ENCODE data around the gene RMRP.

The RMRP gene

GRCh38 chr9:35690614-35691333 lies 33.0 kb upstream of the RMRP start:
- TF ChIP-seq GATA3 (IDR thresholded peaks at IDR 0.05; ENCODE audit: low read depth, low read length) (no peak), GATA2 (IDR thresholded peaks at IDR 0.05; ENCODE audit: low read depth, low read length) (no peak)

GRCh38 chr9:35690294-35690613 lies 32.4 kb upstream of the RMRP start:
- TF ChIP-seq GATA3 (IDR thresholded peaks at IDR 0.05; ENCODE audit: low read depth, low read length) (no peak), GATA2 (IDR thresholded peaks at IDR 0.05; ENCODE audit: low read depth, low read length) (no peak)

- no peak for TF ChIP-seq GATA3 (IDR thresholded peaks at IDR 0.05; ENCODE audit: low read depth, low read length)
Observed at GRCh38 chr9:35689542-35690293, 31.9 kb upstream of the RMRP start, which contains the start of gene TPM2. Gene TPM2, minus strand, starts transcription at chr9:35689925. Its CDS starts 108 bp downstream, at chr9:35689817.

GRCh38 chr9:35688558-35689541 lies 31.0 kb upstream of the RMRP start:
- TF ChIP-seq GATA3 (IDR thresholded peaks at IDR 0.05; ENCODE audit: low read depth, low read length), result no peak
- no peak for TF ChIP-seq GATA2 (IDR thresholded peaks at IDR 0.05; ENCODE audit: low read depth, low read length)

- TF ChIP-seq GATA2 (IDR thresholded peaks at IDR 0.05; ENCODE audit: low read depth, low read length), result no peak
- no peak for TF ChIP-seq GATA3 (IDR thresholded peaks at IDR 0.05; ENCODE audit: low read depth, low read length)
Observed at GRCh38 chr9:35687972-35688557, 30.2 kb upstream of the RMRP start.

DNA sequence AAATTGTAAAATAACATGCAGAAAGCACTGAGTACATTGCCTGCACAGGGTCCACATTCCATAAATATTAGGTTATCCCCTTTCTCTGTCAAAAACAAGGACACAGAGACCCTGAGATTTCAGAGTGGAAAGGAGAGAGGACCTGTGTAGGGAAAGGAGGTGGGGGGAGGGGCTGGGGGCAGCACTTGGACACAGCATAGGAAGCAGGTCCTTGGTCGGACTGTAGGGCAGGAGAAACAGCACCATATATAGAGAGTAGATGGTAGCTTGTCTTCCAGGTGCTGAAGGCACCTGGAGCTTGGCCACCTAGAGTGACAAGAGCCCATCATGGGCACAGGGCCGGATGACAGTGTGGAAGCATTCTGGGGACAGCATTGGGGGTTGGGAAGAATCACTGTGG lies 29.5 kb upstream of the RMRP start:
- TF ChIP-seq GATA2 (IDR thresholded peaks at IDR 0.05; ENCODE audit: low read depth, low read length), result no peak
- TF ChIP-seq GATA3 (IDR thresholded peaks at IDR 0.05; ENCODE audit: low read depth, low read length), result no peak

DNA sequence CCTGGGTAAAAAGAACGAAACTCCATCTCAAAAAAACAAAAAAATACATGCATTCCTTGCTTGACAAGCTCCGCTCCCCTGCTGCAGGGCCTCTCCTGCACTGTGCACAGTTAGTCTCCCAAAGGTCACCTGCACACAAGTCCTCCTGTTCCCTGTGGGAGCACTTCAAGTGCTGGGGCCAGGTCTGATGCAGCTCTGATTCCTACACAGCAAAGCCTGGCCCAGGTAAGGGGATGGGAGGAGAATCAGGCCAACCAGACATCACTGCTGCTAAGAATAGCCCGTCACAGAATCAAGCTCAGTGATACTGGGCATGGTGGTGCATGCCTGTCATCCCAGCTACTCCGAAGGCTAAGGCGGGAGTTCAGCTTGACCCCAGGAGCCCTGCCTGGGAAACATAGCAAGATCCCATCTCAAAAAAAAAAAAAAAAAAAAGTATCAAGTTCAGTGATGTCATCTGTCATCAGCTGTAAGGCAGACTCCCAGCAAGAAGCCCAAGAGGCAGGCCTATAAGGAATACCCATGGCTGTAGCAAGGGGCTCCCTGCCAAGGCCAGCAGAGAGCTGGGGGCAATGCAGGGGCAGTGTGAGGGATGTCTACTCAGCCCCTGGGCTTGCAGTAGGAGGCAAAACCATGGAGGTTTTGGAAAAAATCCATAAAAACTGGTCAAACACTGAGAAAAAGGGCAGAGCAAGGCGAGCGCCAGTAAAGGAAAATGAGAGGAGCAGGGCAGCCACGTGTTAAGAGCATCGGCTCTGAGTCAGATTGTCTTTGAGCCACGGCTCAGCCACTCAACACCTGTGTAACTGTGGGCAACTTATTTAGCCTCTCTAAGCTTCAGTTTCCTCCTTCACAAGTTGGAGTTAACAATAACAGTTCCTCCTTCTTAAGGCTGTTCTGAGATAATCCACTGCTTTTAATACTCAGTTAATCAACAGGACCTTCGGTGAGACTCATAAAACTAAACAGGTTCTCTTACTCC lies 28.7 kb upstream of the RMRP start:
- TF ChIP-seq GATA2 (IDR thresholded peaks at IDR 0.05; ENCODE audit: low read depth, low read length), result no peak
- TF ChIP-seq GATA3 (IDR thresholded peaks at IDR 0.05; ENCODE audit: low read depth, low read length), result no peak

DNA sequence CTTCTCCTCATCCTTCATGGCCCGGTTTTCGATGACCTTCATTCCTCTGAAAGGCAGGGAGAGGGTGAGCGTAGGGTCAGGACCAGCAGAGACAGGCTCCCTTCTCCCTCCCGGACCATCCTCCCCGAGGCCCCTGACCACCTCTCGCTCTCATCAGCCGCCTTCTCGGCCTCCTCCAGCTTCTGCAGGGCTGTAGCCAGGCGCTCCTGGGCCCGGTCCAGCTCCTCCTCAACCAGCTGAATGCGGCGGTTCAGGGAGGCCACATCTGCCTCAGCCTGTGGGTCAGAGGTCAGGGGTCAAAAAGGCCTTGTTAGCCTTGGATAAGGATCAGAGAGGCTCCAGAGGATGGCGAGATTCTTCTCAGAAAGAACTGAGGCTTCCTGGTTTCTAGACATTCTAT lies 27.7 kb upstream of the RMRP start:
- TF ChIP-seq GATA3 (IDR thresholded peaks at IDR 0.05; ENCODE audit: low read depth, low read length), result no peak
- no peak for TF ChIP-seq GATA2 (IDR thresholded peaks at IDR 0.05; ENCODE audit: low read depth, low read length)

DNA sequence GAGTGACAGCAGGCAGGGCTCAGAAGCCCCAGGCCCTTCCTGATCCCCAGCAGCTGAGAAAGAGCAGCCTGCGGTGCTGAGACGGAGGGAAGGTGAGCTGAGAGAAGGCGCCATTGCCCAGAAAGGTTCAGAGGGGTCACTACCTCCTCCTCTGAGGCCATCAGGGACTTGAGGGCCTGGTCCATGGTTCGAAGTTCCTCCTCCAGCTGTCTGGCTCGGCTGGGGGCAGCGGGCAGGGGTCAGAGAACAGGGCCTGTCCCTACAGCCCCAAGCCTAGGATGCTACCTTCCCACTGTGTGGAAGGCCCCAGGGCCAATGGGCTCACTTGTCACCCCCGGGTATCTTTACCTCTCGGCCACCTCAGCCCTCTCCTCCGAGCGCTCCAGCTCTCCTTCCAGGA lies 27.1 kb upstream of the RMRP start:
- TF ChIP-seq GATA2 (IDR thresholded peaks at IDR 0.05; ENCODE audit: low read depth, low read length) (no peak), GATA3 (IDR thresholded peaks at IDR 0.05; ENCODE audit: low read depth, low read length) (no peak)

GRCh38 chr9:35683323-35683722 lies 25.5 kb upstream of the RMRP start:
- TF ChIP-seq GATA3 (IDR thresholded peaks at IDR 0.05; ENCODE audit: low read depth, low read length), result no peak

GRCh38 chr9:35682520-35683315 lies 24.9 kb upstream of the RMRP start:
- TF ChIP-seq GATA2 (IDR thresholded peaks at IDR 0.05; ENCODE audit: low read depth, low read length) (no peak), GATA3 (IDR thresholded peaks at IDR 0.05; ENCODE audit: low read depth, low read length) (no peak)

GRCh38 chr9:35682051-35682450 lies 24.2 kb upstream of the RMRP start:
- TF ChIP-seq GATA3 (IDR thresholded peaks at IDR 0.05; ENCODE audit: low read depth, low read length), result no peak
- no peak for TF ChIP-seq GATA2 (IDR thresholded peaks at IDR 0.05; ENCODE audit: low read depth, low read length)
